CD4-positive, alpha-beta T cell treated with Interferon gamma for 1 hour (primary cell): ENCODE results near the gene ANKS1B.
"Not testable (repeated sequence)": the region's sequence is repeated elsewhere in the genome, so short reads cannot be mapped to it uniquely, and the experiment has no call there.

Experiments used
- DNase-seq: peaks from one replicate; pipeline ENCODE4 v3.0.0-alpha.2; 2020

The ANKS1B gene

DNA sequence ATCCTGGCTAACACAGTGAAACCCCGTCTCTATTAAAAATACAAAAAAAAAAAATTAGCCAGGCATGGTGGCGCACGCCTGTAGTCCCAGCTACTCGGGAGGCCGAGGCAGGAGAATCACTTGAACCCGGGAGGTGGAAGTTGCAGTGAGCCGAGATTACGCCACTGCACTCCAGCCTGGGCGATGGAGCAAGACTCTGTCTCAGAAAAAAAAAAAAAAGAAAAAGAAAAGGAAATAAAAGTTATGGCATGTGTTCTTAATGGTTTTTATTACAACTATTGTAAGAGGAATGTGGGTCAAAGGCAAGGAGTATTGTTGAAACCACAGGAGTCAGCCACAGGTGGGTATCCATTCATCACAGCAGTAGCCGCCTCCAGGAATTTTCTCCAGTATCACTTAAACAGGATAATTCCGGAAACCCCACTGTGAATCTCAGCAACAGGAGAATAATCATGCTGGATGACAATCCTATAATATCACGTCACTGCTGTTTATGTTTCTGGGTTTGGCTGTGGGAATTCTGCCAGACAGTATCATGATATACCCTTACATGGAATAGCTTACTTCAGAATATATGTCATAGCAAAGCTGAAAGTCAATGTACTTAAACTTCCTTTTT, 1147.5 kb downstream of the ANKS1B start:
- not testable (repeated sequence) for DNase-seq

DNA sequence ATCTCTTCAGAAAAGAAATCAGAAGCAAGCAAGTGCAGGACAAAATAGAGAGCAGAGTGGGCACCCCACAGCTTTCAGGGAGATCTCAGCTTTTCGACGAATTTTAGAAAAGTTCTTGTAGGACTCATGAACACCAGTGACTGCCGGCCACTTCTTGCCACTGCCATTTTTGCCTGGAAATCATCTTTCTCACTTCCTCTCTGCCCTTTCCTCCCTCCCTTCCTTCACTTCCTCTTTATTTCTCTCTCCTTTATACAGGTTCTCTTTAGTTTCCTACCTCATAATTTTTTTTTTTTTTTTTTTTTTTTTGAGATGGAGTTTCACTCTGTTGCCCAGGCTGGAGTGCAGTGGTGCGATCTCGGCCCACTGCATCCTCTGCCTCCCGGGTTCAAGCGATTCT, 1154.1 kb downstream of the ANKS1B start:
- no peak for DNase-seq

DNA sequence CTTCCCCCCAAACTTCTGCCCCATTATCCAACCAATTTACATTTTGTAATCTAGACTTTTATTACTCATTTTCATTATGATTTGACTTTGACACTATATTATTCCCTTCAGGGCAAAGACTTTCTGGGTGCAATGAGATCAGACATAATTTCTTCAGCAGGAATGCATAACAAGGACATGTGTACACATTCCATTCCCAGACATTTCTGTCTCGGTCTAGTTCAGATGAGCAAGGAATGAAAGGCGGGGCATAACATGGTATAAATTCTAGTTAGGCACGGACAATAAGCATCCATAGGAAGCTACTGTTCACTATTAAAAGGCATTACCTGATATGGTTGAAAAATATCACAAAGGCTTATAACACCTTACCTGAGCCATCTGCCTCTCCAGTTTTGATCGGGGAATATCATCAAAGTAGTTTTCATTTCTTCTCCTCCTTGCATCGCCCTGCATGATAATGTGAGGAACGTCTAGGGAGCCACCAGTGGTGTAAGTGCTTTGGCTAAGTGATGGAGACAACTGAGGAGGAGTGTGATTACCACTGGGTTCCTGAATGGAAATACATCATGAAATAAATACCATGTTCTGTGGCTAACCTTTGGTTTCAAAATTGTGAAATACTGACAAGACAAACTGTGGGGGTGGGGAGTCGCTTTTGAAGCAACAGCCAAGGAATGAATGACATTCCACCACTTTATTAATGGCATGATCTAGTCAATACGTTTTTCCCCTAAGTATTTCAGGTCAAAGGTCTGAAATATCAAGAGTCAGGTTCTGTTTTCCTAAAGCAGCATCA, 1155.7 kb downstream of the ANKS1B start:
- no peak for DNase-seq

DNA sequence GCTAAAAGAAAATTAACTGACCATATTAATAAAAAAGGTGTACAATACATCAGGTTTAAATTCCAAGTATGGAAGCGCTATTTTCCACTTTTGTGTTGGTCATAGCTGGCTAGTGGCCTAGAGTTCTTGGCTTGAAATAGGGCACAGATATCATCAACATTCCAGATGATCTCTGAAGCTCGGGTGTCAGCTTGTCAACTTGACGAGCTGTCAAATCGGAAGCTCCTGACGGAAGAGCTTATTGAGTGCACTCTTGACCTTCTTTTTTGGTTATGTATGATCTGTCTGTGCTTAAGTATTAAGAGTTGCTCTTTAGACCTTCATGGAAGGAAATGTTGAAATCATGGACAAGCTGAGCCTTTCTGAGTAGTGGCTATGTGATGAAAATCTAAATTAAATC, 1161.7 kb downstream of the ANKS1B start:
- DNase-seq: no peak

DNA sequence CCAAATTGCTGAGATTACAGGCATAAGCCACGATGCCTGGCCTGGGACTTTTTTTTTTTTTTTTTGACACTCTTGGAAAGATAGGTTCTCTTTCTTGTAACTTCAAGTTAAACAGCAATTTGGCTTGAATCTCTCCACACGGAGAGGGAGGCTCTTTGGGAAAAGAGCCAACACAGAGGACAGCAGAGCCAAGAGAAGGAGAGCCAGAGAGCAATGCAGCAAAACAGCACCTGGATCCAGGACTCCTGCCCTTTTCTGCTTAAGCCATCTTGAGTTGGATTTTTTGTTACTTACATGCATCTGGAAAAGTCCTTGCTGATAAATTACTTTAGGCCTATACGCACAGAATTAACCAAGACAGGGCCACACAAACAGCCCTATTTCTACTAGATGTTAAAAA, 1162.9 kb downstream of the ANKS1B start:
- no peak for DNase-seq

DNA sequence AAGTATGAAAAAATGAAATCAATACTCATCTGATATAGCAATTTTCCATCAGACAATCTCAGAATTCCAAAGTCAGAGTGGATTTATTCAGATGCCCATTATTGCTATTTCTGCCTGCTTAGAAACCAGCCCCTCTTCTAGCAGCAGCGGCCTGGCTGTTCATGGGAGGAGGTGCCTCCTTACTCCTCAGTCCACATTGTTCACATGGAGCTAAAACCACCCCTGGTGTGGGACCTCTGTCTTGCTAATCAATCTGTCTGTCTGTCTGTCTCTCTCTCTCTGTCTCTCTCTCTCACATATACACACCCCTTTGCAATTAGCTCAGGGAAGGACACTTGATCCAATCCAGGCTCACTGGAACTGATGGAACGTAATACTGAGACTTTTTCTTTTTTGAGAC, 1163.5 kb downstream of the ANKS1B start:
- no peak for DNase-seq

DNA sequence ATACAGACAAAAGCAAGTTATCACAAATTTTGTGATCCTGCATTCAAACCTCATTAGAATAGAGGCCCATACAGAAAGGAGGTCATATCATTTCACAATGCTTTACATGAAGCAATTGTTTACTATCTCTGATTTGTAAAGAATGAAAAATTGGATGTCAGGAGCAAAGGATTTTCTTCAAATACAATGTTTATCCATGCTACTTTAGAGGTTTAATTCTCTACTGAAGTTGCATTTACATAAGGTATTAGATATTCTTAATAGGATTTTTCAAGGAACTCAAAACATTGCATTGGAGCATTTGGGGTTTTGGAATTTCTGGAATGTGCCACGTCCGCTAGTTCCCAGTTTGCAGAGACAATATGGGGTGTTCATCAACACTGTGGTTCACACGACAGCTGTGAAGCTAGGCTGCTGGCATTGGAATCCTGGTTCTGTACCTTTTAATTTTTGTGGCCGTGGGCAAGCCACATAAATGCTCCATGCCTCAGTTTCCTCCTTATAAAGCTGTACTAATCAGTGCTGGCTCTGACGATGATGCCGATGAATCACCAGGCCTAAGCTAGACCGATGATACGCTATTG, 1164.8 kb downstream of the ANKS1B start:
- no peak for DNase-seq

DNA sequence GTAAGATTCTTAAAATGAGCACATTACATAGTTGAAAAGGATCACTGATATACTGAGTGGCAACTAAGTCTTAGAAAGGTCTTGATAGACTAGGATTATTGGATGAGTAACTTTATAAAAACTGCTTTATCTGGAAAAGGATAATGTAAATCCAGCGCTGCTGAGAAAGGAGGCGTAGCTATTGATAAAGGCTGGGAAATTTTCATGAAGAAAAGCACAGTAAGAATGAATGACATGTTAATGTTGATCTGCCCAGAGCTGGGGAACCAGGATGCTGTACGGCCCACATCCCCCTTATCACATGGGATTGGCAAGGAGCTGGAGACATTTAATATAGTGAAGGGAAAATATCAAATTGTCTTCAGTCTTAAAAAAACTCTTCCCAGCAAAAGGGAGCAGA, 1165.7 kb downstream of the ANKS1B start:
- no peak for DNase-seq

DNA sequence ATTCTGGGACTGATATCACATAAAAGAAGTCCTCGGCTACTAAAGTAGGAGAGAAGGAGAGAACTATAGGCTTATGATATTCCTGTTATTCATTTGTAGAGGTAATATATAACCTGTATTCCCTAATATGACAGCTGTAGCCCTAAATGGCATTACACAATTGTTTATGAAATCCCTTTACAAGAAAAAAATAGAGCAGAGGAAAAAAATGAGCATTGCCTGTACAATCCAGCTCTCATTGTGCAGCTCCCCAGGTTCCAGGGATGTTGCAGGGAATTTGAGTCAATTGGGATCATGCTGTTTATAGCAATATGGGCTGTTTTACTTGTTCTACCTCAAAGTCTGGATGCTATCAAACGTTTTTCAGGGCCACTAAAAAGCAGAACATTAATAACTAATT, 1166.5 kb downstream of the ANKS1B start:
- no peak for DNase-seq

DNA sequence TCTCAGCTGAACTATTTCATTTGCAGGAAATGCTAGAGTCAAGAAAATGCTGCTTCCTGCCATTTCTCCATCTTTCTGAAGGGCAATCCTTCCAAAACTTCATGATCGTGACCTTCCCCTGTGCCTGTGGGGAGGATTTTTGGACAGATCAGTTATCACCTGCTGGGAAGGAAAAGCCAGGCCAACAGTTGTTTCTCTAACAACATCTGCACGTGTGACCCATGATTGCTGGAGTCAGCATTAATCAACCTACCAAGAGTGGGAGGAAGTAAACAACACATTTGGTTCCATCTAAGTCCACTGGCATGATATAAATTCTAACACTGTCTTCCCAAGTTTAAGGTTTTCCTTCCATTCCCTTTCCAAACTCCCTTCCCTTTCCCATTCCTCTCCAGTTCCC, 1167.0 kb downstream of the ANKS1B start:
- no peak for DNase-seq

DNA sequence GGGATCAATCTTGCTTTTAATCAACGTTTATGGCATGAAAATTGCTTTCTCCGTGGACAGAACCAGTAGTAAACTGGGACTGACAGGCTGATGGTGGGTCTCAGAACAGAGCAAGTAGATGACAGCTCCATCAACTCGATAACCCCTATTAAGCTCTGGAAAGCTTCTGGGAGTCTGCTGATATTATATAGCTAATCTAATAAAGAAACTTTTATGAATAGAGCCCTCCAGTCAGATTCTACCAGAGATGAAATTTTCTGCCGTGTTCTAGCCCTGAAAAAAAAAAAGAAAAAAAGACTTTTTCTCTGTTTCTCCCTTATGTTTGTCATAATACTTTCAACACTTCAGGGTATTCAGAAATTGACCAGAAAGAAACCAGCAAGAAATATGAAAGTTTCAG, 1168.0 kb downstream of the ANKS1B start:
- no peak for DNase-seq

DNA sequence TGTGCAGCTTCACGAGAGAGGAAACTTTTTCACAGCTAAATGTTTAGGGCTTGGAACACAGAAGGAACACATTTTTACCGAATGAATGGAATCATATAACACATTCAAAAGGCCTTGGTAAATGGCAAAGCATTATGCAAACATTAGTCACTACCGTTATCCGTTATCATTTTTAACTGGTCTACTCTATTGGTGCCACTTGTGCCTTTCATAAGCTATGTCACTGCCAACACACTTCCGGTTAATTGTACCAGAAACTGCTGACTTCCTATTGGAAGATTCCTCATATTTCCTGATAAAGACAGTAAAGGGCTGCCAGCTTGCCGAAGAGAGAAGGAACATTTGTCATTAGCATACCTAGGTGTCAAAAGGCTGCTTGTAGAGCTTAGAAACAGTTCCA, 1170.5 kb downstream of the ANKS1B start:
- DNase-seq: no peak

DNA sequence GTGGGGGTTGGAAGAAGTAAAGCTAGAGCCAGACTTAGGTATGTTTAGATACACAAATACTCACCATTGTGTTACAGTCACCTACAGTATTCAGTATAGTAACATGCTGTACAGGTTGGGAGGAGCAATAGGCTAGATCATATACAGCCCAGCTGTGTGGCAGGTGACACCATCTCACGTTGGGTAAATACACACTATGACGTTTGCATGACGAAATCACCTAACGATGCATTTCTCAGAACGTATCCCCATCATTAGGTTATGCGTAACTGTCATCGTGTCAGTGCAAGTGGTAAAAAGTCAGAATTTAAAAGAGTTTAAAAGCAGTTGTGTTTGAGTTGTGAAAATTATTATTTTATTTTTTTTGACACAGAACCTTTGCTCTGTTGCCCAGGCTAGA, 1172.5 kb downstream of the ANKS1B start:
- DNase-seq: no peak

DNA sequence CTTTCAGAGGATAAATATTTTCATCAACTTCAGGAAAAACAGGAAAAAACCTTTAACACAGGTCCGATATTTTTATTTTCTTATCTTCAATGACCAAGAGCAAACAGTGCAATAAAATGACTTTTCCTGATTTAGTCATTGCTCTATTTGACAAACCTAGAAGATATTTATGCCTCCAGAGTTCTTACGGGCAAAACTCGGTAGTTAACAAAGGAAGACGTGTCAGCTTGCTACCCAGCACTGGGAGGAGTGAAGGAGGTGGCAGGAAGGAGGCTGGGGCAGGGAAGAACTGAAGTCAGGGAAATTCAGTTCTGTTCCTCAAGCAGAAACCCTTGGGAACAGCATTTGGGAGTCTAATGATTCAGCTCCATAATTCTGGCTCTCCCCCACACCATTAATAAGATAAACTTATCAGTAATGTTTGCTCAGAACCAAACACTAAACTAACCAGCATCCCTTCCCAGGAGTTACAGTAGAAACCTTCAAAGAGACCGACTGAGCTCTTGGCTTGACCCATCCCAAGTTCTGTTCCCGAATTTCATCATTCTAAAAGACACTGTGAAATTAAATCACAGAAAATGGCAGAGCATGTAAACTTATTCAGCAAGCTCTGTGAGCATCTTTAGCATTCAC, 1176.4 kb downstream of the ANKS1B start:
- DNase-seq: no peak

DNA sequence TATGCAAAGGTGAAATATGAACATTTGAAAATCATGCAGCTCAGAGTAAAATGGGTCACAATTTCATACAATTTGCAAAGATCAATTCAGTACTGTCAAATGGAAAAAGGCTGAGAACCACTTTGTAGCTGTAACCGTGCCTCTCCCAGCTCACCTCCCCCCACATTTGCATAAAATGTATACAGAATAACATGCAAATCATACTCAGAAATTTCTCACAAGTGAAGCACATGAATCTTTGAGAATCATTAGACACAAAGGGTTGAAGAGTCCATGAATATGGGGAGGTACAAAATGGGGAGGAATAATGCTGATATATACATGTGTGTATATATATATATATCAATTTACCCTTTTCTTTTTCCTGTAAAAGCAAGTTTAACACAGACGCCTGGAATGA, 1177.5 kb downstream of the ANKS1B start:
- DNase-seq: no peak

DNA sequence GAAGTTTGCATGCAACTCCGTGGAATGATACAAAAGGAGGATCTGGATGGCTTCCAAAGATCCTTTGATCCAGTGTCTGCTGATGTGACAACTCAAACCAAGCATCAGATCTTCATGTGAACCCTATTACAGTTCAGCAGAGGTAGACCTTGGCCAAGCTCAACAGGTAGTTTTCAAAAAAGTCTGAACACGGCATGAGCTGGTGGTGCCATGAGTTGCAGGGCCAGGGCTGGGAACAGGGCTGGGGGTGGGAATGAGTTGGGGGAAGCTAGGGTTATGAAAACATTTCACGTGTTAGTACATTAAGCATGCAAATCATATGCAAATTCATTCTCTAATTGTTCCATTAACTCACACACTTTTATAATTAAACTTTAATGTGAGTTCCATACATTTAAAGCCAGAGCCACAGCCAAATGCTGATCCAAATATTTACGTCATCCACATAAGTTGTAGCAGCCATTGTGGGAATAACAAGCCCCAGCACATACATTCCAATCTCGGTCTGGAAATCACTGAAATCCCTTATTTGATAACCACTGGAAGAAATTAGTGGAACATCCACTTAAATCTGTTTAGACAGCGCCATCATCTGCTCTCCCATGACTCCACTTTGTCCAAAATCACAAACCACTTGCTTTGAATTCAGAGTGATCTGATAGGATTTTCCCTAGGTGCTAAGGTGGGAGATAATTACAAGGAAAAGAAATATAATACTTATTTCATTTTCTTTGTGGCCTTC, 1181.1 kb downstream of the ANKS1B start:
- no peak for DNase-seq

DNA sequence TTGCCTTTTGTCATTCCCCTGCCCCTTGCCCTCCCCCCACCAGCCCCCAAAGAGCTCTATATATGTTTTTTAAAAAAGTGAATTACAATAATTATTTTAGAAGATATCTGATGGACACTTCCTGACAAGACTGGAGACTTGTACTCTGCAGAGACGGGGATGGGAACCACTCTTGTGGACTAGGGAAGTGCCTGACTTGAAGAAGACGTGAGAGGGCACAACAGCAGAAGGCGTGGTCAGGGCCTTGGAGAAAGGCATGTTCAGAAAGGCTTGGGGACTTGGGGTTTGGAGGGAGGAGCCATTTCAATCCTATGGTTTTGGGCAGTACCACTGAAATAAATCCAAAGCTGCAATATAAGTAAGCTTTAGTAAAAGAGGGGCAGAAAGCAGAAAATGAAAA, 1184.9 kb downstream of the ANKS1B start:
- no peak for DNase-seq

DNA sequence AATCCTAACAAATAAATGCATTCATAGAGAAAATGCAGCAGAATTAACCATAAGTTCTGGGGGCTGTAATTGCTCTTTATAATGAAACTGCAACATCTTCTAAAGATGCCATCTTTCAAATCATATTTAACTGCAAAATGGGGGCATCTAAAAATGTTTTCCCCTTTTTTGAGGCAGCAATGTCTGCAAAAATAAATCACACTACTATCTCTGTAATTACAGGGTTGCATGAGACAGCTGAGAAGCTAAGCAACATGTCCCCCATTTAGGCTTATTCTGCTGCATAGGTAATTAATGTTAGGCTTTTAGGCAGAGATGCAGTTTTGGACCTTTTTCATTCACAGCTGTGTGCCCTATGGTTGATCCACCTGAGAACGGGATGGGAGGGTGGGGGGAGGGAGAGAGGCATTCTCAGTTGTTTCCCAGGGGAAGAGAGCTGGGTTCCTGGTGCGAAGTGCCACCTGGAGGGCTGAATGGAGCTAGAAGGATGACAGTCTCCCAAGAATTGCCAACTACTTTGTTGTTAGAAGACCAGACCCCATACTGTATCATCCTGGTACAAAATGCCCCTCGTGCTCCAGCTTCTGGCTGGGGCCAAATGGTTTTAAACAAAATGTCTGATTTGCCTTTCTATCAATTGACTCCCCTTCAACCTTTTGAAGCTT, 1185.5 kb downstream of the ANKS1B start:
- DNase-seq: no peak

DNA sequence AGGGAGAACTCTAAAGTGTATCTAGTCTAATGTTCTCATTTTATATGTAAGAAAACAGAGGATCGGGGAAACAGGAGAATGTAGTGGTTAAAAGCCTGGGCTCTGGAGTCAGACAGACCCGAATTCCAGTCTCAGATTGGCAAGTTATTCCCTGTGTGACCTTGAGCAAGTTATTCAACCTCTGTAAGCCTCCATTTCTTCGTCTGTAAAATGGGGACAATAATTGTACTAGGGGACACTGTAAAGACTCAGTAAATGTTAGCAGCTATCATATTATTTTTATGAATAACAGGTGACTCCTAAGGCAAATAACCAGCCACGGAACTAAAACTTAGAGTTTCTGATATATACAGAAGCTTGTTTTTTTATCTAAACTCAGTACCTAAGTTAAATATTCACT, 1187.5 kb downstream of the ANKS1B start:
- no peak for DNase-seq

DNA sequence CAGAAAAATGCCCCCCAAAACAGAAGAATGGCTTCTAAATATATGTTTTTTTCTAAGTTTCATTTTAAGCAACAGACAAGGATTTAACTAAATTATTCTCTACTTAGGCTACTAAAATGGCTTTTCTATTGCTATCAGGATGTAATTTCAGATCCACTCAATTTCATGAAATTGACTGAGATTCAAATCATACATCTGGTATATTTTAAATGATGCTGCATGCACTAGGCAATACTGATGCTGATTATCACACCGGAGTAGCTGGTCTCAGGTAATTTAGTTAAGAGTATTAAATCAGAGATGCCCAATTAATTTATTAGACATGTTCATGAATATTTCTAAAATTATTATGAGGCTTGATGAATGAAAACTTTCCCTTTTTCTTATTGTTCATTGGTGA, 1188.0 kb downstream of the ANKS1B start:
- DNase-seq: no peak

DNA sequence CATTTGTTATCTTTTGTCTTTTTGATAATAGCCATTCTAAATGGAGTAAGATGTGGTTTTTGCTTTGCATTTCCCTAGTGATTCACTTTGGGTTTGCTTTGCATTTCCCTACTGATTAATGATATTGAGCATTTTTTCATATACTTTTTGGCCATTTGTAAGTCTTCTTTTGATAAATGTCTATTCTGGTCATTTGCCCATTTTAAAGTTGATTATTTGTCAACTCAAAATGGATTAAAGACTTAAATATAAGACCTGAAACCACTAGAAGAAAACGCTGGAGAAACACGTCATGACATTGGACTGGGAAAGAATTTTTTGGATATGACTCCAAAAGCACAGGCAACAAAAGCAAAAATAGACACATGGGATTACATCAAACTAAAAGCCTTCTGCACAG, 1191.6 kb downstream of the ANKS1B start:
- DNase-seq: no peak

DNA sequence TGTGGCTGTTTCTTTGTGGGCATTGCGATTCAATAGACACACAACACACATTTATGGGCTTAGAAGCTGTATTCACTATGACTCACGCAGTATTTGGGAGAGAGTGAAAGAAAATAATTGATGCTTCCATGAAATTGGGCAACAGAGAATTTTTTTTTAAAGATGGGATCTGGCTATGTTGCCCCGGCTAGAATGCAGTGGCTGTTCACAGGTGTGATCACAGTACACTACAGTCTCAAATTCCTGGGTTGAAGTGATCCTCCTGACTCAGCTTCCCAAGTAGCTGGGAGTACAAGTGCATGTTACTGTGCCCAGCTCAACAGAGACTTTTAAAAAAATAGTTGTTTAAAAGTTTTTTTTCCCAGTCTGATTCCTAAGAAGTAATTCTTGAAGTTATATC, 1193.3 kb downstream of the ANKS1B start:
- no peak for DNase-seq

DNA sequence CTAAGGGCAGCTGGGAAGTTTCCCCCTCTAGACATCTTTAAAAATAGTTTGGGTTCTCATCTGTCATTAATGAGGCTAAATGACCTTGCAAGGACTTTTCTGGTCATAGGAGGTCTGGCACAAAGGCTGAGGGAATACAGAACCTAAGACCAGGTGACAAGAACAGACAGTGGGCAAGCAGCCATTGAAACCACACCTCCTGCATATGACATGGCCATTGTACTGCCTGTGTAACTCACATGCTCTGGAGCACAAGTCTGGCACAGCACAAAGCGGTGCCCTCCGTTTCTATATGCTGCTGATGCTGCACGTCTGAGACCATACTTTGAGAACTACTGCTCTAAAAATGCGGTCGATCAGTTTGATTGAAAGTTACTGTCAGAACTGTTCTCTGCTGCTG, 1196.3 kb downstream of the ANKS1B start:
- DNase-seq: no peak
